ENCODE measurements around the gene RASGRP1. TPM values are rescaled to one million over a fixed set of nuclear protein-coding genes. Genes with fewer than 3 reads are reported as not detected.

The RASGRP1 gene
- total and polyA plus RNA-seq, 10 of the 15 experiments (the other 5 are each of a cell fraction or from before 2014, with no cell fraction given) = 5.6 to 234 (median 20.9) TPM

GRCh38 chr15:38455092-38455491, 109.5 kb downstream of the RASGRP1 start (continued):
- no peak for TF ChIP-seq E2F8 (IDR thresholded peaks at IDR 0.05; ENCODE audit: low read depth, partially characterized antibody)

GRCh38 chr15:38454696-38455090, 109.9 kb downstream of the RASGRP1 start:
- ChIA-PET SMC1A (ENCODE audit: uncharacterized antibody, unreplicated experiment) (interaction anchor here (0.8 to 3.7 kb wide), 17 partner anchors 8 to 459 kb away, joined by 3 to 51 read pairs (median 6); no protein-coding TSS in a partner anchor), RAD21 (ENCODE audit: unreplicated experiment) (interaction anchor here (0.7 to 3.2 kb wide), 14 partner anchors 10 to 251 kb away, joined by 3 to 44 read pairs (median 4); no protein-coding TSS in a partner anchor), CTCF (interaction anchor here (0.7 to 3.7 kb wide), 22 partner anchors 9 to 452 kb away, joined by 3 to 54 read pairs (median 4); partner anchors contain the start of gene RASGRP1), POLR2A (interaction anchor here (0.5 to 2.6 kb wide), 10 partner anchors 10 to 433 kb away, joined by 3 to 22 read pairs (median 4); no protein-coding TSS in a partner anchor)
- no peaks in the 10 kb centered on the region for H3K9me3 ChIP-seq (replicated peaks; ENCODE audit: control insufficient read depth, insufficient read depth, low read length)
- H3K4me1 ChIP-seq (ENCODE audit: control insufficient read depth, insufficient read depth, low read length) = no peaks in the 10 kb centered on the region
- no peaks in the 10 kb centered on the region for H3K27me3 ChIP-seq (replicated peaks in 1 of 2; ENCODE audit: control insufficient read depth in 2 of 2, insufficient read depth in 2 of 2, low read length in 1 of 2)
- peak overlapping the region; percentile 84 for H3K4me3 ChIP-seq
- intact Hi-C loops (cut with micrococcal nuclease; ENCODE audit: unreplicated experiment) (loop anchor here (5.0 kb wide), 1 partner anchor 108 kb away; the partner anchor contains the start of gene RASGRP1), in situ Hi-C loops (cut with MboI) (no loop called here)
- no peak for FAIRE-seq
- H3K79me2 ChIP-seq (ENCODE audit: control insufficient read depth, insufficient read depth, low read length) = peaks cover 56% of the 10 kb centered on the region
- no peaks in the 10 kb centered on the region for H4K20me1 ChIP-seq (ENCODE audit: control insufficient read depth, insufficient read depth)
- no peak for TF ChIP-seq PRDM15 (CRISPR knock-in tag; IDR thresholded peaks at IDR 0.05)
- peak overlapping the region; percentile 92 for H3K9ac ChIP-seq (ENCODE audit: control insufficient read depth, insufficient read depth, low read length)
- H3K27ac ChIP-seq (ENCODE audit: control insufficient read depth, insufficient read depth) = peak overlapping the region; percentile 85
- peak overlapping the region; percentile 81 for H3K4me2 ChIP-seq (ENCODE audit: control insufficient read depth, insufficient read depth)
- no TSS peak for BruUV-seq (replicated peaks)
- H2AFZ ChIP-seq (ENCODE audit: control insufficient read depth, low read depth, low read length) = peak overlapping the region; percentile 92
- no peak for DNase-seq (ENCODE audit: low read depth, low spot score)
- under 1% methylated on average over 11 of the region's 12 CpGs for WGBS (ENCODE audit: insufficient coverage, insufficient replicate concordance, low lambda C conversion rate, missing lambda C conversion rate)
- ATAC-seq = peak; percentile 12; the same call in 2 of the 3 replicates
- H3K36me3 ChIP-seq (ENCODE audit: control insufficient read depth in 2 of 2, insufficient read depth in 2 of 2, low read length in 1 of 2) = no peaks in the 10 kb centered on the region; a peak in 1 of 4 replicates

All from GM12878 (cell line).